Fibroblast of skin of right biceps (primary cell): ENCODE measurements around the gene PCSK5.
"Not testable (repeated sequence)": the region's sequence is repeated elsewhere in the genome, so short reads cannot be mapped to it uniquely, and the experiment has no call there.

Experiments
- DNase-seq: peaks from one replicate; pipeline ENCODE4 v3.0.0-alpha.2; 2013

Gene PCSK5

DNA sequence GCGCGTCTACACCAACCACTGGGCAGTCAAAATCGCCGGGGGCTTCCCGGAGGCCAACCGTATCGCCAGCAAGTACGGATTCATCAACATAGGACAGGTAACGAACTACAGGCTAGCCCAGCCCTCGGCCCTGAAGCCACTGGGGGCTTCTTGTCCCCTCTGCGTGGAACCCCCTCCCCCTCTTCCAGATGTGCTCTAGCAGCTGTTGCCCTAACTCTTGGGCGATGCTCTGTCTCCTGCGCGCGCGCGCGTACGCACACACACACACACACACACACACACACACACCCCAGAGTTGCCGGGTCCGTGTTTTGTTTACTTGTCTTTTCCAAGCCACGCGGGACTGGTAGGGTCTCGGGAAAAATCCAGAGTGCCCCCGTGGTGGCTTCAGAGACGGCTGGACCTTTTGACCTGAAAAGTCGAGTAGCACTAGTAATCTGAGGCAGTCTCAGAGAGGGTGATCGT lies 836 bp downstream of the PCSK5 start:
- peak; percentile 33 for DNase-seq

DNA sequence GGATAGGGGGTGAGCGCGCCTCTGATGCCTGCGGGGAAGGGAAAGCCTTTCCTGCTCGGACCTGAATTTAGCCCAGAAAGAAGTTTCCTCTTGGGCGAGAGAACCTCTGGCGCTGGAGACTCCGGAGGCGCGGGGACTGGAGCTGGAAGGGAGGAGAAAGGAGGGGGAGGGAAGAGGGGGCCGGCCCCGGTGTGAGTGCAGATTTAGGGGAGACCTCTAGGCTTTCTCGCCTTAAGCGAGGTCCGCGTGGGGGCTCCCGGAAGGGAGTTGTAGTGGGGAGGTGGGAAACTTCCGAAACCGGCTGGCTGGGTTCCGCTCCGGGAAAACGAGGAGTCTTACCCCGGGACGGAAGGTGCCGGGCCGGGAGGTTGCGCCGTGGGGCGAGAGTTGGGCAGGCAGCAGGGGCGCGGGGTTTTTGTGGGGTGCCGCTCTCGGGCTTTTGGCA lies 1.3 kb downstream of the PCSK5 start:
- DNase-seq, result no peak

- DNase-seq, result peak; percentile 15
Measured at GRCh38 chr9:75892216-75892911, 1.9 kb downstream of the PCSK5 start.

- no peak for DNase-seq
Measured at GRCh38 chr9:75893106-75893505, 2.6 kb downstream of the PCSK5 start.

DNA sequence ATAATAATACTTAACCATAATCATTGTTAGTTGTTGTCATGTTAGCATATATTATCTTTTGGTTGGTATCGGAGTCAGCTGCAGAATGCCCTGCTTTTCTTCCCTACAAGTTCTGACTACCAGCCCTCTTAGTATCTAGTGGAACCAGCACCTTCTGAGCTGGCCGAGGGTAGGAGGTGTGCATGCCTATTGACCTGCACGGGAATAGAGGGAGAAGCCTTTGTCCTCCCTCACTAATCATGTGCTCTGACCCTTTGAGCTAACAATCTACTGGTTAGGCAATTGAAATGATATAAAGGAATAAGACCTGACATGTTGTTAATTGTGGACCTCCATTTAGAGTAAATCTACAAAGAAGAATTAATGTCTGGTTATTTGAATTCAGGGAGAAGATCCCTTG lies 4.1 kb downstream of the PCSK5 start:
- DNase-seq, result no peak

DNA sequence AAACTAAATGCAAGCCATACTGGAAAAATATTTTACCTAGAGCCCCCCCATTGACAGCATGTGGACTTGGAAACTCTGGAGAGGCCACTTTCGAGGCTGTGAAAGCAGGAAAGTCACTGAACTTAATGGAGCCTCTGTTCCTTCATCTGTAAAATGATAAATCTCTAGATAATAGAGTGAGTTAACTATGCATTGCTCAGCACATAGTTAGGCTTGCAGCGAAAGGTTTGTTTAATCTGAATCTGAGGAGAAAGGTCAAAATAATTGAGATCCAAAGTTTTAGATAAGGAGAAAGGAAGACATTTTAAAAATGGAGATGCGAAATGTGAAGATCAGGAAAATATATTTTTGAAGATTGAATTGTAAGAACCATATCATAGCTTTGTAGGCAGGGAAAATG lies 4.6 kb downstream of the PCSK5 start:
- no peak for DNase-seq

- DNase-seq, result peak; percentile 37
Measured at GRCh38 chr9:75896193-75896592, 5.7 kb downstream of the PCSK5 start.

DNA sequence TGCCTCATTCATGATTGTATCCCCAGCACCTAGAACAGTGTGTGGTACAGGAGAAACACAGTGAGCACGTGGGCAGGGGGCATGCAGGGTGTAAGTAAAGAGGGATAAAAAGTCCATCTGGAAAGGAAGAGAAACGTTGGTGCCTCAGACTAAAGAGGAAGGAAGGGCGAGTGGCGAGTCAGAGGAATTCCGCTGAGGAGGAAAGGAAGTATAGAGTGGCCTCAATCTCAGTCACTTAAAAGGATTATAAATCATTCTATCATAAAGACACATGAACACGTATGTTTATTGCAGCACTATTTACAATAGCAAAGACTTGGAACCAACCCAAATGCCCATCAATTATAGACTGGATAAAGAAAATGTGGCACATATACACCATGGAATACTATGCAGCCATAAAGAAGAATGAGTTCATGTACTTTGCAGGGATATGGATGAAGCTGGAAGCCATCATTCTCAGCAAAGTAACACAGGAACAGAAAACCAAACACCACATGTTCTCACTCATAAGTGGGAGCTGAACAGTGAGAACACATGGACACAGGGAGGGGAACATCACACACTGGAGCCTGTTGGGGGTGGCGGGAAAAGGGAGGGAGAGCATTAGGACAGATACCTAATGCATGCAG lies 10.5 kb downstream of the PCSK5 start:
- not testable (repeated sequence) for DNase-seq

GRCh38 chr9:75903785-75904360 lies 13.4 kb downstream of the PCSK5 start:
- peak; percentile 50 for DNase-seq

DNA sequence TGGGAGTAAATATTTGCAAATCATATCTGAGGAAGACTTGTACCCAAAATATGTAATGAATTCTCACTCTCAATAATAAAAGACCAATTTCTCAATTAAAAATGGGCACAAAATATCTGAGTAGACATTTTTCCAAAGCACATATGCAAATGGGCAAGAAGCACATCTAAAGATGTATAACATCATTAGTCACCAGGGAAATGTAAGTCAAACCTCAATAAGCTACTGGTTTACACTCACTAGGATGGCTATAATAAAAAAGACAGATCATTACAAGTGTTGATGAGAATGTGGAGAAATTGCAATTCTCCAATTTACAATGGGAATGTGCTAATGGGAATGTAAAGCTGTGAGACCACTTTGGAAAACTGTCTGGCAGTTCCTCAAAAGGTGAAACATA lies 13.9 kb downstream of the PCSK5 start:
- DNase-seq, result no peak

DNA sequence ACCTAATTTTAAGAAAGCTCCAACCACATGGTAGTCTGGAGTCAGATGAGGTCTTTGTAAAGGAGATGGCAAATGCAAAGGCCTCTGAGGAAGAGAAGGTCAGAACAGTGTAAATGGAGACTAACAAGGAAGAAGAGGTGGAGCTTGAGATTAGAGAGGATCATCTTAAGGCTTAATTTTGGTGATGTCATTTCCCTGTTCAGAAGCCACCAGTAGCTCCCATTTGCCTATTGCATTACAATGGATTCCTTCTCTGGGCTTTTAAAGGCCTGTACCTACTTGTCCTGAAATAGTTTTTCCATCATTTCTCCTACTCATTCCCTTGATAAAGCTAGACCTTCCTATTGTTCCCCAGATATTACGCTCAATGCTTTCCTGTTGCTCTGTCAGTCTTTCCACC lies 16.1 kb downstream of the PCSK5 start:
- DNase-seq, result no peak

DNA sequence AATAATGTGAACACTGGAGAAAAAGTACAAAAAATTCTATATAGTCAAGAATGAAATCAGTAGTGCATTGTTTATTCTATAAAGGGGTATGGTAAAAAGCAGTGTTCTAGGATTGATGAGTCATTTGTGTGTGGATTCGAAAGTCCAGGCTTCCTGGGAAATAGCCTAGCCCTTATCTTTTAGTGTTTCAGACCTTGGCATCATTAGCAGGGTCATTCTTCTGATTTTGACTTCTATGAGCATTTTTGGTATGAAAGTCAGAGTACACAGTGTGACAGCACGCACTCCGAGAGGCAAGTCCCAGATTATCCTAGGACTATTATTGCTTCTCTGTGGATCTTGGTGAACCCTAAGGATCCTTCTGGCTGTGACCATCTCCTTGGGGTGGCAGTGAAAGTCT lies 16.9 kb downstream of the PCSK5 start:
- no peak for DNase-seq

DNA sequence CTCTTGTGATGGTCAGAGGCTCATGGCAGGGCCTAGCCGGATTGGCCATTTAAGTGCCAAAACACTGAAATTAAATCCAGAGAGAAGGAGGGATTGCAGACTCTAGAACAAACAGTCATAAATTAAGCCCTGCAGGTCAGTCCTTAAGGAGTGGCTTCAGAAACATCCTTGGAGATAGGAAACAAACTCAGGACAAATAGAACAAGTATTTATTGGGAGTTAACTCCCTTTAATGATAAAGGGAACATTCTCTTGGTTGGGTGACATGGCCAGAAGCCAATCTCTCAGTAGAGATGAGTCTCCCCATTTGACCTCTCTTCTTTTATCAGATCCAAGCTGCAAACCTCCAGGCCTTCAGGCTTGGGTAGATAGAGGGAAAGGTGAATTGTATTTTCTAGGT lies 17.4 kb downstream of the PCSK5 start:
- no peak for DNase-seq

GRCh38 chr9:75909776-75910175 lies 19.3 kb downstream of the PCSK5 start:
- peak; percentile 30 for DNase-seq

DNA sequence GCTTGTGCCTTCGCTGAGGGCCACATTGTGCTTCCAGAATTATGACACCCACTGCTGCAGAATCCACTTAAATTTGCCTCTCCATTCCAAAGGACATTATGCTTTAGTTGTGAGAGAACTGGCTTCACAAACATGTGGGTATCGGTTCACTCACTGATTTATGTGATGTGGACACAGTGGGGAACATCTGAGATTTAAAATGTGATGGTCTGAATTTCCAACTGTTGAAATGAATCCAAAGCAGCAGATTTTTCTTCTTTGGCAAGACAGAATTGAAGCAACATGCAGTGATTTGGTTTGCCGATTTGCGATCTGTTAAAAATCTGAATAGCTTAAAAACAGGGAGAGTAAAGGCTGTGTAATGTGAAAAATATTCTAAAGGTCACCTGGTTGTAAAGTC lies 20.3 kb downstream of the PCSK5 start:
- no peak for DNase-seq

DNA sequence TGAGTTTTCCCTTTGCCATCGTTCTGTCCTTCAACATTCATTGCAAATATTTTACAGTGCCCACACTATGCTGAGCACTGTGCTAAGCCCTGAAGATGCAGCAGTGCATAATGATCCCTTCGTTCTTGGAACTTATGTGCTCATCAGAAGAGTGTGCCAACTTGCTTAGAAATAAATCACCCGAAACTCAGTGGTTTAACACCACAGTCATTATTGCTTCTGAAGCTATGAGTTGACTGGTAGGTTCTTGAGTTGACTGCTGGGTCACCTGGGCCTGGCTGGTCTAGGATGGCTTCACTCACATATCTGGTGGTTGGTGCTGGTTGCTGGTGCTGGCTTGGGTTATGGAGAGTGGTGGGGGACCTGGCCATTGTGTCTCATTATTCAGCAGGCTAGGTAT lies 20.9 kb downstream of the PCSK5 start:
- no peak for DNase-seq

- DNase-seq, result no peak
Measured at GRCh38 chr9:75912951-75913350, 22.5 kb downstream of the PCSK5 start.

GRCh38 chr9:75914002-75914401 lies 23.5 kb downstream of the PCSK5 start:
- no peak for DNase-seq

GRCh38 chr9:75914883-75915452 lies 24.5 kb downstream of the PCSK5 start:
- DNase-seq, result no peak

GRCh38 chr9:75918154-75918553 lies 27.7 kb downstream of the PCSK5 start:
- DNase-seq, result no peak

DNA sequence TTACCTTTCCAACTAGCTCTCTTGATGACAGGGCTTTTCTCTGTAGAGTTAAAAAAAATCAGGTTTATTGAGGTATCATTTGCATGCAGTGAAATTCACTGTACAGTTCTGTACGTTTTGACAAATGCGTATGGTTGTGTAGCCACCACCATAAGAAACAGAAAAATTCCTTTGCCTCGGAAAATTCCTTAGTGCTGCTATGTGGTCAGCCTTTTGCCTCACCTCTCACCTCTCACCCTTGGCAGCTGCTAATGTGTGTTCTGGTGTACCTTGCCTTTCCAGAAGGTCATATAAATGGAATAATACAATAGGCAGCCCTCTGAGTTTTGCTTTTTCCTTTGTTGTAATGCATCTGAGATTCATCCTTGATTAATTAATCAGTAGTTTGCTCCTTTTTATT lies 28.4 kb downstream of the PCSK5 start:
- DNase-seq, result no peak

- no peak for DNase-seq
Measured at GRCh38 chr9:75921391-75922127, 31.1 kb downstream of the PCSK5 start.

DNA sequence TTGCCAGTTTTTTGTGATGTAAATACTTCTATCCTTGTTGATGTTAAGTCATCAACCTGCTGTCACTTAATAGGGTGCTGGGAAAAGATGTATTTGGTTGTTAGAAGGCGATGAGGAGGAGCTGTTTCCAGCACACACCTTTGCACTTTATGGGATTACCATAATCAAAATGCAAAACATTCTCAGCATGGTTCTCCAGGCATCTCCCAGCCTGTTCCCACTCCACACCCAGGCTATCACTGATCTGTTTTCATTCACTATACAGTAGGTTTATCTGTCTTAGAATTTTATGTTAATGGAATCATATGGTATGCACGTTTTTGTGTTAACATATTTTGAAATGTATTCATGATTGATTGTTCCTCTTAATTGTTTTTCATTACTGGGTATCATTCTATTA lies 35.9 kb downstream of the PCSK5 start:
- no peak for DNase-seq
